ENCODE data around the gene NTN4.

The NTN4 gene

GRCh38 chr12:95641299-95641952 lies 149.1 kb downstream of the NTN4 start:
- peaks cover 6% of the 10 kb centered on the region for H3K4me1 ChIP-seq
- DNase-seq = peak; percentile 18
- no peaks in the 10 kb centered on the region for H3K36me3 ChIP-seq
- TF ChIP-seq CTCF (IDR thresholded peaks at IDR 0.05; ENCODE audit: low read depth, low read length) = no peak
- H3K4me3 ChIP-seq (ENCODE audit: low read depth, low read length) = no peak overlapping the region
- H3K27me3 ChIP-seq = no peaks in the 10 kb centered on the region
- no peaks in the 10 kb centered on the region for H3K9me3 ChIP-seq

GRCh38 chr12:95640516-95640915 lies 150.0 kb downstream of the NTN4 start:
- H3K4me3 ChIP-seq (ENCODE audit: low read depth, low read length) = no peak overlapping the region
- no peaks in the 10 kb centered on the region for H3K27me3 ChIP-seq
- H3K36me3 ChIP-seq = no peaks in the 10 kb centered on the region
- peaks cover 6% of the 10 kb centered on the region for H3K4me1 ChIP-seq
- H3K9me3 ChIP-seq = no peaks in the 10 kb centered on the region
- DNase-seq = no peak
- no peak for TF ChIP-seq CTCF (IDR thresholded peaks at IDR 0.05; ENCODE audit: low read depth, low read length)

GRCh38 chr12:95637471-95638155 lies 153.0 kb downstream of the NTN4 start:
- Histone ChIP-seq H3K27me3 (no peaks in the 10 kb centered on the region), H3K9me3 (no peaks in the 10 kb centered on the region), H3K36me3 (no peaks in the 10 kb centered on the region), H3K4me3 (ENCODE audit: low read depth, low read length) (no peak overlapping the region), H3K4me1 (peaks cover 19% of the 10 kb centered on the region)
- TF ChIP-seq CTCF (IDR thresholded peaks at IDR 0.05; ENCODE audit: low read depth, low read length) = no peak
- DNase-seq = no peak

GRCh38 chr12:95637010-95637409 lies 153.6 kb downstream of the NTN4 start:
- no peak overlapping the region for H3K4me3 ChIP-seq (ENCODE audit: low read depth, low read length)
- no peak for DNase-seq
- TF ChIP-seq CTCF (IDR thresholded peaks at IDR 0.05; ENCODE audit: low read depth, low read length) = no peak
- H3K9me3 ChIP-seq = no peaks in the 10 kb centered on the region
- H3K36me3 ChIP-seq = no peaks in the 10 kb centered on the region
- peaks cover 19% of the 10 kb centered on the region for H3K4me1 ChIP-seq
- no peaks in the 10 kb centered on the region for H3K27me3 ChIP-seq

- DNase-seq = peak; percentile 44
- Histone ChIP-seq H3K4me1 (peaks cover 13% of the 10 kb centered on the region), H3K9me3 (no peaks in the 10 kb centered on the region), H3K27me3 (no peaks in the 10 kb centered on the region), H3K36me3 (no peaks in the 10 kb centered on the region), H3K4me3 (ENCODE audit: low read depth, low read length) (peak overlapping the region; percentile 9; the same call in 1 of the 2 replicates)
- no peak for TF ChIP-seq CTCF (IDR thresholded peaks at IDR 0.05; ENCODE audit: low read depth, low read length)
Observed at GRCh38 chr12:95634622-95635621, 155.6 kb downstream of the NTN4 start.

Data from BE2C (cell line).